Heart left ventricle (tissue), 13 donors: ENCODE measurements around the gene FOXE3.

Source experiments
- POLR2A ChIP-seq, 2 donors: fragments of 450-650 bp; IDR thresholded peaks; one replicate each; pipeline ENCODE4 v1.6.1; 2017; ENCODE audit warnings: antibody characterized with exemption in 2 of 2, mild to moderate bottlenecking in 2 of 2, moderate library complexity in 2 of 2
- TF ChIP-seq, protein P1 (sequence below), 12 donors: fragments of 200-600 bp; sonication (generic) in 4 of 12; IDR thresholded peaks; one replicate each; pipeline versions ENCODE4 v1.5.0 to v1.8.0; 2018 to 2022; ENCODE audit warnings: antibody characterized with exemption in 12 of 12, mild to moderate bottlenecking in 5 of 12
- donor health status: ischemic (EF 13 %, LVEDD 7.1; RV severe dilation, severe dysfunction).
- donor health status: DM: no; HTN: yes; CAD: no.
- donor health status: DM: no; HTN: no; CAD: no.
- donor health status: ischemic (EF 25% LVEDD 6.9; RV normal size, moderate dysfunction).
- donor health status: ischemic (EF 25% LVEDD 5.7; RV mildly dilated, moderate dysfunction).
- donor health status: ischemic (EF 35%, LVEDD 5.7; RV mildly dilated, moderate dysfunction).
- donor health status: nonischemic (EF 11% LVEDD 7.7; RV severe dilation, severe dysfunction).
- donor health status: DM: yes; HTN: yes; CAD: no.
- donor health status: PGD.
- donor health status: ischemic (EF 29% LVEDD 5.4; RV normal size, mild dysfunction).
- donor health status: nonischemic (EF 23%, LVEDD 6.1; RV moderate dilation, normal function).

DNA sequence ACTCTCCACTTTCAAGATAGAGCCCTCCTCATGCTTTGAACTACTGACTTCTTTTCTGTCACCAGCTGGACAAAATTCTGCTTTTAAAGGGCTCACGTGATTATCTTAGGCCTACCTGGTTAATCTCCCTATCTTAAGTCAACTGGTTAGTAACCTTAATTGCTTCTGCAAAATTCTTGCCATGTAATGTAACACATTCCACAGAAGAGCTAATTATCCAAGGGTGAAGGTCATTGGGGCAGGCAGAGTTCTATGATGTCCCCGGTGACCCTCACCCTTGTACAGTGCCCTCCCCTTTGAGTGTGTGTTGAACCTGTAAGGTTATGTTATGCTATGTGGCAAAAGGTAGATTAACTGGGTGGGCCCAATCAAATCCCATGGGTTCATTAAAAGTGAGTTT, 25.2 kb upstream of the FOXE3 start:
- no peak for TF ChIP-seq POLR2A (IDR thresholded peaks at IDR 0.05)
- TF ChIP-seq, protein P1, sequence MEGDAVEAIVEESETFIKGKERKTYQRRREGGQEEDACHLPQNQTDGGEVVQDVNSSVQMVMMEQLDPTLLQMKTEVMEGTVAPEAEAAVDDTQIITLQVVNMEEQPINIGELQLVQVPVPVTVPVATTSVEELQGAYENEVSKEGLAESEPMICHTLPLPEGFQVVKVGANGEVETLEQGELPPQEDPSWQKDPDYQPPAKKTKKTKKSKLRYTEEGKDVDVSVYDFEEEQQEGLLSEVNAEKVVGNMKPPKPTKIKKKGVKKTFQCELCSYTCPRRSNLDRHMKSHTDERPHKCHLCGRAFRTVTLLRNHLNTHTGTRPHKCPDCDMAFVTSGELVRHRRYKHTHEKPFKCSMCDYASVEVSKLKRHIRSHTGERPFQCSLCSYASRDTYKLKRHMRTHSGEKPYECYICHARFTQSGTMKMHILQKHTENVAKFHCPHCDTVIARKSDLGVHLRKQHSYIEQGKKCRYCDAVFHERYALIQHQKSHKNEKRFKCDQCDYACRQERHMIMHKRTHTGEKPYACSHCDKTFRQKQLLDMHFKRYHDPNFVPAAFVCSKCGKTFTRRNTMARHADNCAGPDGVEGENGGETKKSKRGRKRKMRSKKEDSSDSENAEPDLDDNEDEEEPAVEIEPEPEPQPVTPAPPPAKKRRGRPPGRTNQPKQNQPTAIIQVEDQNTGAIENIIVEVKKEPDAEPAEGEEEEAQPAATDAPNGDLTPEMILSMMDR (IDR thresholded peaks at IDR 0.05) = no peak
